Measurements from ENCODE around the gene HOTAIR.
A peak's percentile ranks its signal among the peaks of the same experiment; 100 is the strongest.

HOTAIR gene

GRCh38 chr12:53998110-53998899 lies 23.6 kb upstream of the HOTAIR start:
- no peak for DNase-seq (ENCODE audit: low read depth)
- no peak overlapping the region for H3K4me3 ChIP-seq (replicated peaks; ENCODE audit: low read depth, low read length)
- TF ChIP-seq CTCF (IDR thresholded peaks at IDR 0.05; ENCODE audit: low read length, missing control alignments), result no peak

GRCh38 chr12:53997204-53998109 lies 22.7 kb upstream of the HOTAIR start:
- TF ChIP-seq CTCF (IDR thresholded peaks at IDR 0.05; ENCODE audit: low read length, missing control alignments), result no peak
- DNase-seq (ENCODE audit: low read depth), result no peak
- H3K4me3 ChIP-seq (replicated peaks; ENCODE audit: low read depth, low read length), result no peak overlapping the region

GRCh38 chr12:53996240-53997203 lies 21.8 kb upstream of the HOTAIR start:
- no peak overlapping the region for H3K4me3 ChIP-seq (replicated peaks; ENCODE audit: low read depth, low read length)
- DNase-seq (ENCODE audit: low read depth), result no peak
- no peak for TF ChIP-seq CTCF (IDR thresholded peaks at IDR 0.05; ENCODE audit: low read length, missing control alignments)

- no peak for TF ChIP-seq CTCF (IDR thresholded peaks at IDR 0.05; ENCODE audit: low read length, missing control alignments)
- H3K4me3 ChIP-seq (replicated peaks; ENCODE audit: low read depth, low read length), result peak overlapping the region; percentile 34
- no peak for DNase-seq (ENCODE audit: low read depth)
These were observed 20.9 kb upstream of the HOTAIR start for GRCh38 chr12:53995378-53996239.

GRCh38 chr12:53995002-53995377 lies 20.2 kb upstream of the HOTAIR start:
- no peak for TF ChIP-seq CTCF (IDR thresholded peaks at IDR 0.05; ENCODE audit: low read length, missing control alignments)
- no peak overlapping the region for H3K4me3 ChIP-seq (replicated peaks; ENCODE audit: low read depth, low read length)
- DNase-seq (ENCODE audit: low read depth), result no peak

Data from fibroblast of pulmonary artery (primary cell).